Right renal cortex interstitium (tissue), 3 donors: ENCODE results near the gene EVL. TPM values are rescaled to one million over a fixed set of nuclear protein-coding genes. Genes with fewer than 3 reads are reported as not detected.
"Not testable (repeated sequence)": the region's sequence is repeated elsewhere in the genome, so short reads cannot be mapped to it uniquely, and the experiment has no call there.

Source experiments
- DNase-seq, 3 donors: peaks; one replicate each; pipeline ENCODE4 v3.0.0-alpha.2; 2013; ENCODE audit warnings: low read depth in 3 of 3, low spot score in 2 of 3
- polyA plus RNA-seq, 3 donors: library from polyadenylated mRNA; unstranded; fragments of 120-200 nt; gene quantifications; one replicate each; pipeline ENCODE4 v1.2.1, GENCODE V29; 2013; ENCODE audit not compliant: insufficient read length in 3 of 3

EVL gene
- polyA plus RNA-seq, 3 donors = 98.1 to 104 (median 99.9) TPM

DNA sequence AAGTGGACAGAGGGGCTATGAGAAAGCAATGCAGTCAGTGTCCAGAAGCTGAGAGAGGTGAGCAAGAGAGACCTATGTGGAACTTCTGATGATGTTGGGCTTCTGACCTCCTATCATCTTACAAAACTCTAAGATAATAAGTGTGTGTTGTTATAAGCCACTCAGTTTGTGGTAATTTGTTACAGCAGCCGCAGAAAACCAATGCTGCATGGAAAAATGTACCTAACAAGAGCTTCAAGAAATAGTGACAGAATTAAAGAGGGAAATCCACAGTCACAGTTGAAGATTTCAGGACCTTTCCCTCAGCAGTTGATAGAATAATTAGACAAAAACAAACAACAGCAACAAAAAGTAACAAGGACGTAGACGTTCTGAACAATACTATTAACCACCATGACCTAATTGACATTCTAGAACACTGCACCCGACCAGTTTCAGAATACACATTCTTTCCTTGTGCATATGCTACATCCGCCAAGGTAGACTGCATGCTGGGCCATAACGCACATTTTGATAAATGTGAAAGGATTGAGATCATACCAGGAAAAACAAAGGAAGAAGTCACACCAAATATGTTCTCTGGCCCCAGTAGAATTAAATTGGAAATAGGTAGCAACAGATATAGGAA lies 1.8 kb upstream of the EVL start:
- no peak for DNase-seq

DNA sequence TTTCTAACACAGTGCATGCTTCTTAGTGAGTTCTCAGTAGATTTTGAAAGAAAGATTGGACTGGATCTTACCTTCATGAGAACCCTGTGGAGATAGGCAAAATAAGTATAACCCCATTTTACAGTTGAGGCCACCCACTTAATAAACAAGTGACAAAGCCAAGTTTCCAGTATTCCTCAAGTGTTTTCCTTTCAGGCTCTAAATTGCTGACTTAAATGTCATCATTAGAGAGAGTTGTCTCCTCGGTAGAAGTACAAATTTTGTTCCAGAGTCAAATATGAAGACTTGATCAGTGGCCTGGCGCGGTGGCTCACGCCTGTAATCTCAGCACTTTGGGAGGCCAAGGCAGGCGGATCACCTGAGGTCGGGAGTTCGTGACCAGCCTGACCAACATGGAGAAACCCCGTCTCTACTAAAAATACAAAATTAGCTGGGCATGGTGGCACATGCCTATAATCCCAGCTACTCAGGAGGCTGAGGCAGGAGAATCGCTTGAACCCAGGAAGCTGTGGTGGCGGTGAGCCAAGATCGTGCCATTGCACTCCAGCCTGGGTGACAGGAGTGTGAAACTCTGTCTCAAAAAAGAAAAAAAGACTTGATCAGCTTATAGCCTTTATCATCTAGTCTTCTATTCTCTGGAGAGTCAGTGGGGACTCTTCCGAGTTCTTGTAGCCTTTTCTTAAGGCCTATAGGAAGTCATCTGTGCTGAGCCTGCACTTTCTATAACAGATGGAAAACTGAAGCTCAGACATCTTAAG lies 708 bp upstream of the EVL start:
- not testable (repeated sequence) for DNase-seq

DNA sequence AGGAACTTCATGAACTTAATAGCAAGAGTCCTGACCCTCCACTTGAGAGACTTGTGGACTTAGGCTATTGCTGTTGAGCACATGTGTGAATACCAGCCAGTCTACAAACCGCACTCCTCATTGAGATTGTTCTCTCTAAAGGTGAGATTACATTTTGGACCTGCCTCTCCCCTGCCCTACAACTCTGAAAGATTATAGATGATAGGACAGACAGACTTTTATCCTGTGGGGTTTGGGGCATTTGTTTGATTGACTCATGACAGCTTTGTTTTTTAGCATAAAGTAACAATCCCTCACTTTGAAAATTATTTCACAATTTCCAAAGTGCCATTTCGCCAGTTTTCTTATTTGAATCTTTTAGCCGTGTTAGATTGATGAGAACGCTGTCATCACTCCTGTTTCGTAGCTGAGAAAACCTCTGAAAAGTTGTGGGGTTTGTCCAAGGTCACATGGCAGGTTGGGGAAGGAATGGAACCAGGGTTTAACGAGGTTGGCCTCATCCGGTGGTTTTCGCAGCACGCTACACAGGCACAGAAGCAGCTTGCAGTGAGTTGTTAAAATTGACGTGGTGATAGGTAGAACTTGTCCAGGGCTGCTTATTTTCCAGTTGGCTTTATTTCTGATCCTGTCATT lies 836 bp downstream of the EVL start:
- no peak for DNase-seq

DNA sequence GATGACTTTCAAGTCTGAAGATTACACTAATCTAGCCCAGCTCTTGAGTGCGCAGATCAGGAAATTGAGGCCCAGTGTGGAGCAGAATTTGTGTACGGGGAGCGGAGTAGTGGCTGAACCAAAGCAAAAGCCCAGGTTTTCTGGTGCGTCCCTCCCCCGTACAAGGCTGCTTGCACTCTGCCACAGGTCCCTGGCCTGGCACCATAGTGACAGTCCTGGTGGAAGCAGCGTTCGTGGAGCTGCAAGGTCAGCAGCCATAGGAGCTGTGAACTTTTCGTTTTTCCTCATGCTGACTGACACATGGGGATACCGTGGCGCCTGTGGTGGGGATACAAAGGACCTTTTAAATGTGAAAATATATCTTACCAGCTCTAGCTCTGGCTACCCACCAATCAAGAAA lies 1.7 kb downstream of the EVL start:
- no peak for DNase-seq

DNA sequence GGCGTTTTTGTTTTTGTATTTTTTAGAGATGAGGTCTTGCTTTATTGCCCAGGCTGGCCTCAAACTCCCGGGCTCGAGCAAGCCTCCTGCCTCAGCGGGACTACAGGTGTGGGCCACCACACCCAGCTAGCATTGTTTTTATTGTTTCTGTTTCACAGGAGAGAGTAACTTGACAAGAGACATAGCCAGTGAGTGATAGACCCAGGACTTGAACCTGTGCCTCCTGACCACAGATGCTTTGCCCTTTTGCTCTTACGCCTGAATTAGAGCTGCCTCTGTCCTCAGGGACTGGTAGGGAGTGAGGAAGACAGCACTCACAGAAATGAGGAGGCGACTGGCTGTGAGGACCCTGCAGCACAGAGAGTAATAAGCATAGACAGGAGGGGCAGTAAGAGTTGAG lies 2.3 kb downstream of the EVL start:
- DNase-seq = no peak

DNA sequence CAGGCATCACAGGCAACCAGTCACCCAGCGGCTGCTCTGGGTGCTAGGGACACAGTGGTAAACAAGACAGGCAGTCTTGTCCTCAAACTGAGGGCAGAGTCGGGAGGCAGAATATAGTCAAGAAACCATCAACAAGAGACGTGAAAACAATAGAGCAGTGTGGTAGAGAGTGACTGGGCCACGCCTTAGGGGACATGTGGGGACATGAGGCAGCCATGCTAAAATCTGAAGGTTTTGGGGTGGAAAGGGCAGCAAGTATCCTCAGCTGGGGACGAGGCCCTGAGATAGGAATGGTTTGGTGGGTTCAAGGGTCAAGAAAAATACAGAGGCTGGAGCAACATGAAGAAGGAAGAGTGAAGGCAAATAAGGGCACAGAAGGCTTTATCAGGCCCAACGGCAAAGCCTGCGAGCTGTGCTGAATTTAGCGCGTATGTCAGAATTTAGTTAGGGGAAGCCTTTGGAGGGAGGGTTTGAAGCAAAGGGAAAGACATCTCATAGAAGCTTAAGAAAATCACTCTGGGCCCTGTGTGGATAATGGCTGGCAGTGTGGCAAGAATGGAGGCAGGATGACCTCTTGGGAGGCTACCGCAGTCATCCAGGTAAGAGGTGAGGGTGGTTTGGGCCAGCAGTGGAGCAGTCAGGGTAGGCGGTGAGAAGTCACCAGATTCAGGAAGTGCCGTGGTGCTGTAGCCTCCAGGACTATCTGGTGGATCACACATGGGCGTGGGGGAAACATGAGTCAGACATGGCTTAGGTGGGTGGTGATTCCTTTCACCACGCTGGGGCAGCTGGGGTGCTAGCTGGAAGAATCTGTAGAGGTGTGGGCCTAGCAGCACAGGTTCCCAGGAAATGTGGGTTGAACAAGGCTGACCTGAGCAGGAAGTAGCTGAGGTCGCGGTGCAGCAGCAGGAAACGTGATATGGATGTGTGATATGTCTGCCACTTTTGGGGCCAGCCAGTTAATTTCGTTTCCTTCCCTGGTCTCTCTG lies 3.0 kb downstream of the EVL start:
- no peak for DNase-seq

DNA sequence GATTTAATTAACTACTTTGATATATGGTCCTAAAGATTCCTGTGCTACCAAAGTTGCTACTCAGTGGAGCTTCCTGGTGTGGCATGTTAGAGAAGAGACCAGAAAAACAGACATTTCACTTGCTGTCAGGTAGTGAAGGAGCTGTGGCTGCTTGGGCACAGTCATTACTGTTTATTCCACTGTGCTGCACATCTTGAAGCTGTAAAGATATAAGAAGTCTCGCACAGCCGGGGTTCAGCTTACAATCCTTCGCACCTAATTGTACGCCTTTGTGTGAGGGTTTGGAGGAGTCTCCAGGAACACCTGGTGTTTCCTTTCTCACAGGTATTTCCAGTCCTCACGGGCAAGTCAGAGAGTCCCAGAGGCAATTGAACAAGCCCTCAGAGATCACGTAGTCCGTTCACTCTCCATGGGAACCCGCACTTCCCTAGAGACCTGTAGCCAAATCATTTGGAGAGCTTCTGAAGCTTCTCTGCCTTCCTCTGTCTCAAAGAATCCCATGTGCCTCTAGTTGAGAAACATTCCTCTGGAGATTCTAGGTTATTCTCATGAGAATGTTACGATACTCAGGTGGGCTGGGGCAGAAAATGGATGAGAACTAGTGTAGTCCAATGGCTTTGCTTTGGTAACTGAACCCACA lies 4.1 kb downstream of the EVL start:
- DNase-seq = no peak

DNA sequence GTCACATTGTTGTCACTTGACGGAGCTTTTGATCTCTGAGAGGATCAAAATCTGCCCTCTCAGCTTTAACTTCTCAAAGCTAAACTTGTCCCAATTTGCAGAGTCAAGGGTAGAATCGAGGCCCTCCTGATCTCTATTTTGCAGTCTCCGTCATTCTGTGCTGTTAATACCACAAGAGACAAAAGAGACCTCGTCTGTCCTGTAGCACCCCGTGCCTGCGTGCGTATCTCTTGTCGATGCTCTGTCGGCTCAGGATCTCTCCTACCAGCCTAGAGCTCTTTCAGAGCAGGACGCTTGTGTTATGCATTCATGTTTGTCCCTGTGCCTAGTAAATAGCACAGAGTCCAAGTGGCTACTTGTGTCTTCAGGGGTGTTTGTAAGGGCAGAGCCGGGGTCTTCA lies 5.1 kb downstream of the EVL start:
- DNase-seq = no peak

DNA sequence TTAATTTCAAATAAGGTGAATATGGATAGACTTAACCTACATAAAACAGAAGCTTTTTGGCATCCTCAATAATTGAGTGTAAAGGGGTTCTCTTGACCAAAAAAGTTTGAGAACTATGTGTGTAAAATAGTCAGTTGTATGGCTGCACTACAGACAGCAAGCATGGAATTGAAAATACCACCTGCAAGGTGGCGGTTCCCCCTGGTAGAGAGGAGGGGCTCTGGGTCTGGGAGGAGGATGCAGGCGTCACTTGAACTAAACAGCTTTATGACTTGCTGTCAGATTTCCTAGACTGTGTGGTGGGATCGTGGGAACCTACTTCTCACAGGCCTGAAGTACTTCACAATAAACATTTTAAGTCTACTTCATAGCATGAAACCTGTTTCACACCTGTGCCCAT lies 6.3 kb downstream of the EVL start:
- DNase-seq = no peak

DNA sequence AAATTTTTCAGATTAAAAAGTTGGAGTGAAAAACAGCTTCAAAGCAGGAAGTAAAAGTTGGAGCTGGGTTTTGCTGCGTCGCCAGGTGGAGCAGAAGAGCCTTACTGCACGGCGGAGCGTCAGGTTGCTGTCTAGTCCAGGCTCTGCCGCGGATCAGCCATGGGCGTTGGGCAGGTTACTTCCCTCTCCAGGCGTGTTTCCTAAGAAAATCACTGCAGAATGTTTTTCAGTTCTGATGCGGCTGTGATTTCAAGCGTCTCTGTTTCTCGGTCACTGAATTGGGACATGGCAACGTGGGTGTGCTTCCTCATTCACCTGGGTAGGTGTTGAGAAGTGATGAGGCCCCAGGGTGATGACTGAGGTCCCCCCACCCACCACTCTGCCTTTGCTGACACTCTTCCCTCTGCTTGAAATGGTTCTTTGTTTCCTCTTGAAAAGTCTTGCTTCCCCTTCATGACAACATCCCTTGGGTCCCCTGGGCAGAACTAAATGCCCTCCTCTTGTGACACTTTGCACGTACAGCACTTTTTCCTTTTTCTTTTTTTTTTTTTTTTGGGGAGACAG lies 7.6 kb downstream of the EVL start:
- DNase-seq = no peak

DNA sequence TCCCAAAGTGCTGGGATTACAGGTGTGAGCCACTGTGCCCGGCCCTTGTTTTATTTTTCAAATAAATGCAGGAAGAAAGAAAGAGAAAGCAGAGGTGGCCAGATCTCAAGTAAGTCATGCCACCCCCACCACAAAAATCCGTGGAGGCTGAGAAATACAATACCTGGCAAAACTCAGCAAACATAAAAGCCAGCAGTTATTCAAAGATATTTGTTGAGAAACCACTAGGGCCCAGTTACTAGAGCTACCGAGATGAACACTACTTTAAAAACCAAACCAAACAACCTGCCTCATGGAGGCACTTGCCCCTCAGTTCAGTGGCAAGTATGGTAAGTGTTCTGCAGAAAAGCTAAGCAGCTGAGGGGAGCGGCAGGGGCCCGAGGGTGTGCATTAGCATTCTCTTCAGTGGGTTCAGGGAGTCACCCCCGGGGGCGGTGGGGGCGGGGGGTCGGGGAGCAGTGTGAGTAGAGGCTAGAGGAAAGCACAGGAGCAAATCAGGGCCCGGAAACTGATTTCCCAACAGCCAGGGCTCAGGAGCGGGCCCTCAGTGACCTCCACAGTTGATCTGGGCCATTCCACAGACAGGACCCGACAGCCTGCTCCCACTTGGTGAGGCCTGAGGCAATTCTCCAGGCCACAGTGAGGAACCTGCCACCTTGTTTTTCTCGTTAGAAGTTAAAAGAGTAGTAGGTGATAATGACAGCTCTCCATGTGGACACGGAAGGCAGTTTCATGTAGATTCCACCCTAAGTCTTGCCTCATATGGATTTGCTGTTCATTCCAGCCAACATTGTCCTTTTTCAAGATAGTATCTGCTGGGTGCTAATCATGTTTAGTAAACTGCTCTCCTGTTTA lies 8.6 kb downstream of the EVL start:
- DNase-seq = no peak

DNA sequence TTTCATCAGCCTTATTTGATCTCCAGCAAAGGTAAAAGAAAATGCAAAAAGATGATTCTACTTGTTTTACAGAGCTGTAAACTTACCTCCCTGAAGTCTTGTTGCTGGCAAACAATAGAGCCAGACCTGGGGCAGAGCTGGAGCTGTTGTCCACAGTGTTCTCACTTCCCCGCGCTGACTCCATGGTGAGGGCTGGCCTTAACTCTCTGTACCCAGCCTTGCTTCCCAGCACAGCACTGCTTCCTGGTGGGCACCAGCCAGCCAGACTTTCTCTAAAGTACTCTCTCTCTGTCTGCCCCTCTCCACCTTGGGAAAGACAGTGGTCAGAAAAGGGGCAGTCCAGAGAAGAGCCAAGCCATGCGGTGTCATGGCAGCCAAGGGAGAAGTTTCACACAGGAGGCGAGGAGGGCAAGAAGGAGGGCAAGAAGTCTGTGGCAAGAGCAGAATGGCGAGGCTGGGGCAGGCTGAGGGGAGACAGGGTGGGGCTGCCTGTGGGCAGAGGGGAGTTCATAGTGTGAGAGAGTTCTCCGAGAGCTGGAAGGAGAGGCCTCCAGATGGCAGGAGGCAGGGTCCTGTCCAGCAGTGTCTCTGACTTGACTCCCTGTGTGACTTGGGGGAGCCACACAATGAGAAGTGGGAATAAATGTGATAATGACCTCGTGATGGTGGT lies 9.3 kb downstream of the EVL start:
- DNase-seq = no peak

DNA sequence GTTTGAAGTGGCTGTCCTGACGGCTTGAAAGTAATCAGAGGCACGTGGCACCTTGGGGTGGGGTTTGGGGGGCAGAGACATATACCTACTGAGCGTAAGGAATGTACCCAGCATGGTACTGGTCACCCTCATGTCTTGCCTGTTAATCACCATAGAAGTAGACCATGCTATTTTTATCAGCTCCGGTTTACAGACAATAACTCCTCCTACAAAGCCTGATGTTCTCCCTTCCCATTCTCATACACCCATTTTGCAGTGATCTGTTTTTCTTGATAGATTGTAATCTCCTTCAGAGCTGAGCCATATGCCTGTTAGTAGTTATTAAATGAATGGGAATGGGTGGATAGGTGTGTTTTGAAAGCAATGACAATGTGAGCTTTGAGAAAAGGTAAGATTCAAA lies 10.5 kb downstream of the EVL start:
- no peak for DNase-seq

DNA sequence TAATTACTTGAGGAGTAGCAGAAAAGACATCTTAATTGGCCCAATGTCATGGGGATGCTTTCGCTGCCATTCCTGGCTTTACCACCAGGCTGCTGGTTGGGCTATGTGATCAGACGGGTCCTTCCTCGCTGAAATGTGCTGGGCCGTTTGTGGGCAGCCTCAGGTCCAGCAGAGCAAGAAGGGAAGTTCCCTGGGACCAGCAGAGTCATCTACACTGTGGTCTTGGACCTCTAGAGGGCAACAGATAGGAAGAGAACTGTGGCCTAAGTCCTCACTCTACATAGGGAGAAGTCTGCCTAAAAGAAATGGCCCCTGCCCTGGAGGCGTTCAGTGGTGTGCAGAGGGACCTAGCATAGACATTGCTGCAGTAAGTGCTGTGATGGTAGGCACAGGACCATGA lies 10.9 kb downstream of the EVL start:
- DNase-seq = no peak

DNA sequence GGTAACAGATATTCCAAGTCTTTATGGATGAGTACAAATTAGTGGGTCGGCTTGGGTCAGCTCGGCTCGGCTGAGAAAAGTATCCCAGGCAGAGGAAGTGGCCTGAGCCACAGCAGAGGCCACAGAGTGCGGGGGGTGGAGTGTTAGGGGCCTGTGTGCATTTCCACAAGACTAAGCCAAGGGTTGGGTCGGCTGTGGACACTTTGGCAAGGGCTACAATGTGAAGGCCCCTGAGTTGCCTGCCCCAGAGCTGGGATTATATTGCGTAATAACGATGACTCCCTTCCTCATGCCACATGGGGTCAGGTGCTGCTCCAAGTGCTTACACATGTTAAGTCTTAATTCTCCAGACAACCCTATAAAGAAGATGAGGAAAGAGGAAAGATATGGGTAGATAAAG lies 11.4 kb downstream of the EVL start:
- DNase-seq = no peak

DNA sequence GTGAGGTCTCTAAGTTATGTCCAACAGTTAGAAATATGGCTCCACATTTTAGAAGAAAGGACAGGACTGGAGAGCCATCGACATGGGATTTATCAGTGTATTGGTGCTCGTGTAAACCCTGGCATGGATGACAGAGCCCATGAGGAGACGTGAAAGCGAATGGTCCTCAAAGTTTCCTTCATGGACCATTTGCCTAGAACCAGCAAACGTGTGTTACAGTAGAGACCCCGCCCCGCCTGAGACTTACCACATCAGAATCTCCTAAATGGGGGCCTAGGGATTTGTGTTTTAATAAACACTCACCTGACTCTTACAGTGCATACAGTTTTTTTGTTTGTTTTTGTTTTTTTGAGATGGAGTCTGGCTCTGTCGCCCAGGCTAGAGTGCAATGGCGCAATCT lies 12.2 kb downstream of the EVL start:
- DNase-seq = no peak

DNA sequence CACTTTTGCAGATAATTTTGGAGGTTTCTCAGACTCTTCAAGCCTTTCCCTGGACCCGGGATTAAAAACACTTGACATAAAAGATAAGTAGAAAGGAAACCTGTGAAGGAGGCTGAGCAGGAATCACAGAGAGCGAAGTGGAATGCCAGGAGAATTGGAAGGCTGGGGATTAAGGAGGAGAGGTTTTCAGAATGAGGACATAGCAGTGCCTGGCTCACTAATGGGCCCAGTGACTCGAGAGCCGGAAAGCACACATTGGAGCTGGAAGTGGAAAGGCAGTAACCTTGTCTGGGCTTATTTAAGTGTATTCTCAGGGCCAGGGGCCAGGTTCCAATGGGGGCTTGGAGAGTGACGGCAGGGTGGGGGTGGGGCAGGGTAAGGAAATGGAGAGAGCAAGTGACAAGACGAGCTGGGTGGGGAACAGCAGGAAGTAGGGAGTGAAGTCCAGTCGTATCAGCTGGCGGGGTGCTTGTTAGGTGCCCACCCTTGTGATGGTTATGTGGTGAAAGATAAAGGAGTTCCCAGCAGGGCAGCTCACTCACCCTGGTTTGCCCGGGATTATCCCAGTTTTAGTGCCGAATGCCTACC lies 13.1 kb downstream of the EVL start:
- DNase-seq = no peak

DNA sequence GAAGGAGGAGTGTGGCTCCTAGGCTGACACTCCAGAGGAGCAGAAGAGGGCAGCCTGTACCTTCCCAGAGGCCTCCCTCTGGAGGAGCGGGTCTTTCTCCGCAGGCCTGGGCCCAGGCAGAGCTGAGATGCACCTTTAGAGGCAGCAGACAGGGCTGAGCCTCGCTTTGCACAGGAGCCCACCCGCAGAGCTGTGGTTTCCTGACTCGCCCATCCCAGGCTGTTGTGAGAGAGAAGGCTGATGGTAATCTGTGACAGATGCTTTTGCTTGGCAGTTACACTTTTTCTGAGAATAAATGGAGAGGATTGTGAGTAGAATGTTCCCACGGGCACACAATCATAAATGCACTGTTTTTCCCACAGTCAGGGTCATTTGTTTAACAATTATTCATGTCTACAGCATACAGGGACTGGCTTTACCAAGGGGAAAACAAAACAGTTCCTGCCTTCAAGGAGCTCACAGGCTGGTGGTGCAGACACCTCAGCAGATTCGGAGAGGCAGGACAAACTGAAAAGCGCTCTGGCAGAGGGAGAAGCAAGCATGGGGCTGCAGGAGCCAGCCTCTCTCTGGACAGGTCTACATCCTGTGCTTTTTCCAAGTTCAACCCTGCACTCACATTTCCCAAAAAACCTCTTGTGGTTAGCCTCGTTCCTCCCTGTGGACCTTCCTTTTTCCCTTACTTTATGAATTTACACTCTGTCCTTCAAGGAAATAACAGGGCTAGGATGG lies 13.9 kb downstream of the EVL start:
- DNase-seq = no peak
